Measurements from ENCODE around the gene KCNMB1.

KCNMB1 gene

GRCh38 chr5:170338291-170338690 is 50.9 kb downstream of the KCNMB1 start:
- DNase-seq, result no peak

GRCh38 chr5:170337045-170337733 is 52.0 kb downstream of the KCNMB1 start:
- DNase-seq, result no peak

- no peak for DNase-seq
Measured at GRCh38 chr5:170336065-170336464, 53.1 kb downstream of the KCNMB1 start.

GRCh38 chr5:170334626-170335025 is 54.5 kb downstream of the KCNMB1 start:
- DNase-seq, result no peak

- DNase-seq, result peak; percentile 32
Measured at GRCh38 chr5:170333161-170333910, 55.8 kb downstream of the KCNMB1 start.

- DNase-seq, result no peak
Measured at GRCh38 chr5:170332058-170332457, 57.1 kb downstream of the KCNMB1 start.

- DNase-seq, result no peak
Measured at GRCh38 chr5:170330568-170331054, 58.6 kb downstream of the KCNMB1 start.

- DNase-seq, result no peak
Measured at GRCh38 chr5:170329524-170329923, 59.6 kb downstream of the KCNMB1 start.

GRCh38 chr5:170327829-170328228 is 61.3 kb downstream of the KCNMB1 start:
- DNase-seq, result no peak

GRCh38 chr5:170327168-170327567 is 62.0 kb downstream of the KCNMB1 start:
- no peak for DNase-seq

Measured in midbrain (tissue), 1 donor.